Activated T-helper 17 cell treated with anti-CD3 and anti-CD28 coated beads, Interleukin-2, amount 50 U/mL, for 72 hours (primary cell): ENCODE measurements around the gene RET. TPM values are rescaled to one million over a fixed set of nuclear protein-coding genes. Genes with fewer than 3 reads are reported as not detected.

Experiments
- ATAC-seq: fragments of 150-1000 bp; cut with Tn5 transposase; replicated peaks from 2 replicates; pipeline ENCODE4 v1.10.0; 2021; ENCODE audit warnings: mild to moderate bottlenecking, moderate library complexity
- H3K27ac Mint-ChIP-seq: one replicate; pipeline ENCODE4 v1.8.0; 2022; ENCODE audit warnings: mixed read lengths
- H3K27me3 Mint-ChIP-seq: one replicate; pipeline ENCODE4 v1.8.0; 2022; ENCODE audit warnings: mixed read lengths
- H3K36me3 Mint-ChIP-seq: one replicate; pipeline ENCODE4 v1.8.0; 2022; ENCODE audit warnings: low read depth, mild to moderate bottlenecking, mixed read lengths
- H3K4me1 Mint-ChIP-seq: one replicate; pipeline ENCODE4 v1.8.0; 2022; ENCODE audit warnings: mixed read lengths
- H3K4me3 Mint-ChIP-seq: one replicate; pipeline ENCODE4 v1.8.0; 2022; ENCODE audit warnings: mild to moderate bottlenecking, mixed read lengths
- H3K9me3 Mint-ChIP-seq: one replicate; pipeline ENCODE4 v1.8.0; 2022; ENCODE audit warnings: mixed read lengths
- total RNA-seq, 2 donors: library from RNA; stranded (reverse); gene quantifications; one replicate each; pipeline ENCODE4 v1.2.3, GENCODE V29; 2022

Gene RET
- total RNA-seq, 2 donors from 2014 or later: 0.24 TPM; not detected in 1

DNA sequence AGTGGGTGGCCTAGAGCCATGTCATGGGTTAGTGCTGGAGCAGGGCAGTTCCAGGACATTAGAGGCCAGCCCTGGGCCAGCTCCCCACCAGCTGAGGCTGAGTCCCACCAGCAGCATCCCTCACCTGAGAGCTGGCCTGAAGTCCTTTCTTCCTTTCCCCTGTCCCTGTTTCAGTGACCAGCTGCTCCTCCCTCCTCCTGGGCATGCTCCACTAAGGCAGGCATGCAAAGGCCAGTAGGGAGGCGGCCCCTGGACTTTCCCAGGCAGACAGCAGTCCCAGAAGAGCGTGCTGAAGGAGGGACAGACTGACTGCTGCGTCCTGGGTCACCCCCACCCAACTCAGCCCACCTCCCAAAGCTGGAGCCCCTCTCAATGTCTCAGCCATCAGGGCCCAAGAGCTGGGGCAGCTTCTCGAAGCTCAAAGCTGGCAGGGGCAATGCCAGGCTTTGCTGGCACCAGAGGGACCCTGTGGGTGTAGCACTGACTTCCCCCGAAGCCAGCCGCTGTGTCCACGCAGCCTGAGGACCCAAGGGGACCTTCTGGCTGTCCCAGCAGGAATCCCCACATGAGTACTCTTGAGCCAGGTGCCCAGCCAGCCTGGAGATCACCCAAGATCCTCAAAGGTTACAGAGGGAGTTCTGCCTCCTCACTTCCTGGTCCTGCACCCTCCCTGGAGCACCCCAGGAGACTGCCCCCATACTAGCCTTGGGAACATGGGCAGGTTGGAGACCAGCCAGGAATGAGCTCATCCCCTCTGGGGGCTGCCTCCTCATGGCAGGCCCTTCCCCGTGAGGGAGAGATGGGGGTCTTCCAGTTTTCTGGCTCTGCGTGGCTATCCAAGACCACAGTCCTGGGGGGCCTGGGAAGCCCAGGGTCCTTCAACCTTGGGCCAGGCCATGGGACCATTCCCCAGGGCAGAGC is 35.2 kb upstream of the RET start:
- no peaks in the 10 kb centered on the region for H3K4me1 Mint-ChIP-seq
- no peak overlapping the region for H3K4me3 Mint-ChIP-seq
- H3K9me3 Mint-ChIP-seq: no peaks in the 10 kb centered on the region
- H3K27me3 Mint-ChIP-seq: no peaks in the 10 kb centered on the region
- no peaks in the 10 kb centered on the region for H3K36me3 Mint-ChIP-seq
- H3K27ac Mint-ChIP-seq: no peak overlapping the region
- no peak for ATAC-seq

- H3K36me3 Mint-ChIP-seq: no peaks in the 10 kb centered on the region
- H3K9me3 Mint-ChIP-seq: no peaks in the 10 kb centered on the region
- H3K4me3 Mint-ChIP-seq: no peak overlapping the region
- no peaks in the 10 kb centered on the region for H3K4me1 Mint-ChIP-seq
- H3K27ac Mint-ChIP-seq: no peak overlapping the region
- no peak for ATAC-seq
- no peaks in the 10 kb centered on the region for H3K27me3 Mint-ChIP-seq
Observed at GRCh38 chr10:43042503-43043341, 34.1 kb upstream of the RET start.

DNA sequence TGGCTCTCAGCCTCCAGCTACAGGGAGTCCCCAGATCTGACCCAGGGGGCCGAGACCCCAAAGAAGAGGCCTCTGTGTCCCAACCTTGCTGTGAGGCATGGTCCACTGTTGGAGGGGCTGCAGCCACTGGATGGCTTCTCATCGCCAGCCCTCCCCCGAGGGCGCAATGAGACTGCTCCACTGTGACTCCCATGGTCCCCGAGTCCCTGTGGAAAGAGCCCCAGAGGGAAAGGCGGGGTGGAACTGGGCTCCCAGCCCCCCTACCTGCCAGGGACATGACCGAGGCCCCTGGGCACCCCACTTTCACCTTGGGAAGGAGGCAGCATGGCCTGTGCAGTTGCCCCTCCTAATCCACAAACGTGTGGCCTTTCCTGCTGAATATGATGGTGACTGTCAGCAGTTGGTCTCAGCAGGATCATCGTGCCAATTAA is 33.5 kb upstream of the RET start:
- Mint-ChIP-seq H3K9me3 (no peaks in the 10 kb centered on the region), H3K4me1 (no peaks in the 10 kb centered on the region), H3K27me3 (no peaks in the 10 kb centered on the region), H3K27ac (no peak overlapping the region), H3K36me3 (no peaks in the 10 kb centered on the region), H3K4me3 (no peak overlapping the region)
- ATAC-seq: no peak

- Mint-ChIP-seq H3K4me3 (no peak overlapping the region), H3K27me3 (no peaks in the 10 kb centered on the region), H3K4me1 (no peaks in the 10 kb centered on the region), H3K36me3 (no peaks in the 10 kb centered on the region), H3K27ac (no peak overlapping the region), H3K9me3 (no peaks in the 10 kb centered on the region)
- ATAC-seq: no peak
Observed at GRCh38 chr10:43043773-43044447, 33.0 kb upstream of the RET start.

DNA sequence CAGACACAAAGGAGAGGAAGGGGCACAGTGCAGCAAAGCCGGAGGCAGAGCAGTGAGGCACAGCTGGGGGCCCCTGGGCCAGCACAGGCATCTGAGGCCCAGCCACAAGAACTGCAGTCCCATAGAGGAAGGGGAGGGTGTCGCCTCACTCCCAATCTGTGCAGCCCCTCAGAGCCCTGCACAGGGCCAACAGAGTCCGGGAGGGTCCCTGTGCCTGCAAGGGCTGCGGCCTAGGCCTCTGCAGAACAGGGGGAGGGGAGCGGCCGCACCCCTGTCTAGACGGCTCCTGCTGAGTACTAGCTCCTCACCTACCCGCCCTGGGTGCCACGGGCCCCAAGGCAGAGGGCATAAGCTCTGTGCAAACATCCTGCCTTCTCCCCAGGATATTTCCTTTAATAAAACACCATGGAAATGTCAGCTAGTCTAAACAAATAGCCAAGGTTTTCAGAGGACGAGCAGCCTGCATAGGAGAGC is 32.4 kb upstream of the RET start:
- no peaks in the 10 kb centered on the region for H3K9me3 Mint-ChIP-seq
- H3K4me3 Mint-ChIP-seq: no peak overlapping the region
- H3K27ac Mint-ChIP-seq: no peak overlapping the region
- H3K27me3 Mint-ChIP-seq: no peaks in the 10 kb centered on the region
- ATAC-seq: no peak
- no peaks in the 10 kb centered on the region for H3K4me1 Mint-ChIP-seq
- no peaks in the 10 kb centered on the region for H3K36me3 Mint-ChIP-seq

DNA sequence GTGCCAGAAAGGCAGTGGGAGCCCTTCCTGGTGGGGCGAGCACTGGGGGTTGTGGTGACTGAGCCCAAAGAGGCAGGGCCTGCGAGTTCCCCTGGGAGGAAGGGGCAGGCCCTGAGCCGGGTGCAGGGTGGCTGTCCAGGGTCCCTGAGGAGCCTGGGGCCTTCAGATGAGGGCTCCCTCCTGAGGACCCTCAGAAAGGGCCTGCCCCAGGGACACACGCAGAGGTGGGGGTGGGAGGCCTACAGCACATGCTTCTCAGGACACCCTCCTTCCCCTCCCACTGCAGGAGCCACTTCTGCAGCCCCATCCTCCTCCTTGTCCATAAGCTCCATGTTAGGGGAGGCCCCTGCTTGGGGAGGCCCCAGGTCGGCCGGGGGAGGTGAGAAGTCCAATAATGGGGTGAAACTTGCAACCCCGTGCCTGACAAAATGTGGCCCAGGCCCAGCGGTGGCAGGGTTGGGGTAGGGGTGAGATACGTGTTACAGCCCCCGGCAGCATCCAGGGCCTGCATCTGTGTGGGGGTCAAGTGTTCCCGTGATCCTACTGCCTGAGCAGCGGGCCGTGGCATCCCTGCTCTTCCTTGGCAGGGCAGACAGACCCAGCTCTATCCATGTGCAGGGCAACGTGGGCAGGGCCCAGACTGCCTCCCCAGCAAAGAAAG is 31.8 kb upstream of the RET start:
- H3K27ac Mint-ChIP-seq: no peak overlapping the region
- H3K27me3 Mint-ChIP-seq: no peaks in the 10 kb centered on the region
- H3K9me3 Mint-ChIP-seq: no peaks in the 10 kb centered on the region
- H3K4me3 Mint-ChIP-seq: no peak overlapping the region
- no peaks in the 10 kb centered on the region for H3K4me1 Mint-ChIP-seq
- ATAC-seq: no peak
- H3K36me3 Mint-ChIP-seq: no peaks in the 10 kb centered on the region

- no peaks in the 10 kb centered on the region for H3K9me3 Mint-ChIP-seq
- no peaks in the 10 kb centered on the region for H3K36me3 Mint-ChIP-seq
- H3K27ac Mint-ChIP-seq: no peak overlapping the region
- H3K27me3 Mint-ChIP-seq: no peaks in the 10 kb centered on the region
- ATAC-seq: no peak
- no peak overlapping the region for H3K4me3 Mint-ChIP-seq
- no peaks in the 10 kb centered on the region for H3K4me1 Mint-ChIP-seq
Observed at GRCh38 chr10:43045631-43046287, 31.1 kb upstream of the RET start.

DNA sequence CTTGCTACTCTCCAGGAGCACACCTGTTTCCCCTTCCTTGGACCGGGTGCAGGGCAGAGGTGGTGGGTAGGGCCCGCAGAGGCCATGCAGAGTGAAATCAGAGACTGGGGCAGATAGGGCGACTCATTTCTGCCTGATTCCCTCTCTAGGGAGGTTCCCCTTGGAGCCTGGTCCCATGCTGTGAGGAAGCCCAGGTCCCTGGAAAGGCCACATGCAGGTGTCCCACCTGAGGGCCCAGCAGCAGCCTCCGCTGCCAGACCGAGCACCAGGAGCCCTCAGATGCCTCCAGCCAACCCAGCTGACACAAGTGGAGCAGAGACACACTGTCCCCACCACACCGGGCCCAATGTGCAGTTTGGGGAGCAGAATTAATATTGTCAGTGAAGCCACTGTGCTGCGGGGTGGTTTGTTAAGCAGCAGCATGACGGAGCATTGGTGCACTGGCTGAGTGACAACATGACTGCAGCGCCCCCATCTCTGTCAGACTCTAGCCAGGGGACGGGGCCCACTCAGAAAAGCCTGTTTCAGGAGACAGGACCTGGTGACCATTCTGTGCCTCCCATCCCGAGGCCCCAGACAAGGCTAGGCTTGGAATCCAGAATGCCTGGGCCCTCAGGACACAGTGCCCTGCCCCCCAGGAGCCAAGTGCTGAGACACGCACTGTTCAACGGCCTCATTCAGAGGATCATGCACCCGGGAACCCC is 30.4 kb upstream of the RET start:
- Mint-ChIP-seq H3K9me3 (no peaks in the 10 kb centered on the region), H3K4me3 (no peak overlapping the region), H3K4me1 (no peaks in the 10 kb centered on the region), H3K27ac (no peak overlapping the region), H3K36me3 (no peaks in the 10 kb centered on the region), H3K27me3 (no peaks in the 10 kb centered on the region)
- ATAC-seq: no peak

- no peaks in the 10 kb centered on the region for H3K36me3 Mint-ChIP-seq
- H3K9me3 Mint-ChIP-seq: no peaks in the 10 kb centered on the region
- H3K27me3 Mint-ChIP-seq: no peaks in the 10 kb centered on the region
- no peak overlapping the region for H3K4me3 Mint-ChIP-seq
- no peak overlapping the region for H3K27ac Mint-ChIP-seq
- no peak for ATAC-seq
- no peaks in the 10 kb centered on the region for H3K4me1 Mint-ChIP-seq
Observed at GRCh38 chr10:43047288-43047970, 29.4 kb upstream of the RET start.

DNA sequence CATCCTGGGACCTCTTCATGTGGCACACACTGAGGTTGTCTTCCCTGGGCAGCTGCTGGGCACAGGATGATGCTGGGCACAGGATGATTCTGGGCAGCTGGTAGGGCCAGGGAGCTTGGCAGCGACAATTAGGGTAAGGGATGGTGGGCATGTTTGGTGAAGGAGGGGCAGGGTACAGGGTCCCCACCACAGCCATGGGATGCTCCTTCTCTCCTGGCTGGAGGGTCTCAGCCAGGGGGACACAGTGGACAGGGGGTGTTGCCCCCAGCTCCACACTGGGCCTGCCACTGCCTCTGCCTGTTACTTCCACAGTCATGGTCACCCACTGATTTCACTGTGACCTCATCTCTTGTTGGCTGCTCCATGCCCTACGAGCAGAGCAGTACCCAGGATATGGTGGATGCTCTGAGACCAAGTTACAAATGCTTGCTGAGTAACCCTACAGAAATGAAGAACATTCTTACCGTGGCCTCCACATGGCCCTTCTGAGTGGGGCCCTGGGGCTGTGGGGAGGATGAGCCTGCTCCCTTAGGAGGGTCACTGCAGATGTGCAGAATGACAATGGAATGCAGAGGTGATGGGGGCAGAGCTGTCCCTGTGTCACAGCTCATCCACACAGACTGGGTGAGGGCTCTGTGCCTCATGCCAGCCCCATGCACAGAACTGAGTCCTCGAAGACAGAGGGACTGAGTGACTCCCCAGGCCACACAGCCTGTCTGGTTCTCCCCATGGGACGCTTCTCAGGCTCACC is 28.4 kb upstream of the RET start:
- Mint-ChIP-seq H3K9me3 (no peaks in the 10 kb centered on the region), H3K27ac (no peak overlapping the region), H3K4me1 (no peaks in the 10 kb centered on the region), H3K4me3 (no peak overlapping the region), H3K27me3 (peaks cover 7% of the 10 kb centered on the region), H3K36me3 (no peaks in the 10 kb centered on the region)
- no peak for ATAC-seq

DNA sequence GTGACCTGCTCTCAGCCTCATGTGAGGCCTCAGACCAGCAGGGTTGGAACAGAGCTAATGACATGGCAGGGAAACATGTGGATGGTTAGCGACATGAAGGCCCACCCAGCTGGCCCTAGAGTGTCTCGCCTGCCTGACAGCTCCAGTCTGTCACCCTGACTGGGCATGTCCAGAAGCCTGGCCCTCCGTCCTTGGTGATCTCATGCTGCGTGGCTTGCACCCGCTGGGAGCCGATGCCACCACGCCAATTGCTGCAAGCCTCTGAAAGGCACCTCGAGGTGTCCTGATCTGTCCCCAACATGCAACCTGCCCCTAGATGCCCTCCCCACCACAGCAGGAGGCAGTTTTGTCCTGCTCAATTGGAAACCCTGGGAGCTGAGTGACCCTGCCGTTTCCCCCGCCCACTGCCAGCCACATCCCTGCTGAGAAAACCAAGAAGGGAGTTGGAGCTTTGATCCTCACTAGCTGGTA is 27.8 kb upstream of the RET start:
- ATAC-seq: no peak
- Mint-ChIP-seq H3K4me3 (no peak overlapping the region), H3K4me1 (no peaks in the 10 kb centered on the region), H3K27me3 (peaks cover 7% of the 10 kb centered on the region), H3K9me3 (no peaks in the 10 kb centered on the region), H3K36me3 (no peaks in the 10 kb centered on the region), H3K27ac (no peak overlapping the region)

DNA sequence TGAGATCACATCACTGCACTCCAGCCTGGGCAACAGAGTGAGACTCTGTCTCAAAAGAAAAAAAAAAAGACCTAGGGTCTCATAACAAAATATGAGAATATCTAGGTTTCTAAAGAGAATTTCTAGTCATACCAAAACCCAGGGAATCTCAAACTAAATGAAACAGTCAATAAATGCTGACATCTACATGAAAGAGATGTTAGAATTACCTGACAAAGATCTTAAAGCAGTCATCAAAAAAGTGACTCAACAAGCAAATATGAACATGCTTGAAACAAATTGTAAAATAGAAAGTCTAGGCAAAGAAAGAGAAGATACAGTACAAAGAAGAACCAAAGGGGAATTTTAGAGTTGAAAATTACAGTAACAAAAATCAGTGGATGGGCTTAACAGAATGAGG is 26.9 kb upstream of the RET start:
- no peaks in the 10 kb centered on the region for H3K9me3 Mint-ChIP-seq
- peaks cover 7% of the 10 kb centered on the region for H3K27me3 Mint-ChIP-seq
- H3K27ac Mint-ChIP-seq: no peak overlapping the region
- no peak overlapping the region for H3K4me3 Mint-ChIP-seq
- no peaks in the 10 kb centered on the region for H3K4me1 Mint-ChIP-seq
- ATAC-seq: peak; percentile 19
- no peaks in the 10 kb centered on the region for H3K36me3 Mint-ChIP-seq
